ENCODE results near the gene BHMT2.

DNA sequence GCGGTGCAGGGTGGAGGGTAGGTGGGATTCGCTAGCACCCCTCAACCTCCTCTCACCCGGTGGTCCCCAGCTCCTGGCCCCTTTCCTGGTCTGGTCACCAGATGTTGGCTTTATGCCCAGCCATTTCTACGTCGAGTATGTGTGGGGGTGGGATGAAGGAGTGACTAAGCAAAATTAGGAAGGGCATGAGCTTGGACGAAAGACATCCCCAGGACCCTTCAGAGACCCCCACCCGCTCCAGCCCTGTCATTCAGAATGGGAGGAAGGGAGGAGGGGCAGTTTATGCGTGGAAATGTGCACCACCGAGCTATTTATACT is 742 bp downstream of the BHMT2 start:
- TF ChIP-seq, protein P1, sequence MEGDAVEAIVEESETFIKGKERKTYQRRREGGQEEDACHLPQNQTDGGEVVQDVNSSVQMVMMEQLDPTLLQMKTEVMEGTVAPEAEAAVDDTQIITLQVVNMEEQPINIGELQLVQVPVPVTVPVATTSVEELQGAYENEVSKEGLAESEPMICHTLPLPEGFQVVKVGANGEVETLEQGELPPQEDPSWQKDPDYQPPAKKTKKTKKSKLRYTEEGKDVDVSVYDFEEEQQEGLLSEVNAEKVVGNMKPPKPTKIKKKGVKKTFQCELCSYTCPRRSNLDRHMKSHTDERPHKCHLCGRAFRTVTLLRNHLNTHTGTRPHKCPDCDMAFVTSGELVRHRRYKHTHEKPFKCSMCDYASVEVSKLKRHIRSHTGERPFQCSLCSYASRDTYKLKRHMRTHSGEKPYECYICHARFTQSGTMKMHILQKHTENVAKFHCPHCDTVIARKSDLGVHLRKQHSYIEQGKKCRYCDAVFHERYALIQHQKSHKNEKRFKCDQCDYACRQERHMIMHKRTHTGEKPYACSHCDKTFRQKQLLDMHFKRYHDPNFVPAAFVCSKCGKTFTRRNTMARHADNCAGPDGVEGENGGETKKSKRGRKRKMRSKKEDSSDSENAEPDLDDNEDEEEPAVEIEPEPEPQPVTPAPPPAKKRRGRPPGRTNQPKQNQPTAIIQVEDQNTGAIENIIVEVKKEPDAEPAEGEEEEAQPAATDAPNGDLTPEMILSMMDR (IDR thresholded peaks at IDR 0.05) = no peak
- no peak for TF ChIP-seq POLR2A (IDR thresholded peaks at IDR 0.05)
- TF ChIP-seq POLR2AphosphoS5 (IDR thresholded peaks at IDR 0.05; ENCODE audit: insufficient read depth in 1 of 2, low read depth in 1 of 2) = no peak

Measured in vagina (tissue), 2 donors.